ENCODE measurements around the gene CCSER1.
"Not testable (repeated sequence)": the region's sequence is repeated elsewhere in the genome, so short reads cannot be mapped to it uniquely, and the experiment has no call there.

CCSER1 gene

DNA sequence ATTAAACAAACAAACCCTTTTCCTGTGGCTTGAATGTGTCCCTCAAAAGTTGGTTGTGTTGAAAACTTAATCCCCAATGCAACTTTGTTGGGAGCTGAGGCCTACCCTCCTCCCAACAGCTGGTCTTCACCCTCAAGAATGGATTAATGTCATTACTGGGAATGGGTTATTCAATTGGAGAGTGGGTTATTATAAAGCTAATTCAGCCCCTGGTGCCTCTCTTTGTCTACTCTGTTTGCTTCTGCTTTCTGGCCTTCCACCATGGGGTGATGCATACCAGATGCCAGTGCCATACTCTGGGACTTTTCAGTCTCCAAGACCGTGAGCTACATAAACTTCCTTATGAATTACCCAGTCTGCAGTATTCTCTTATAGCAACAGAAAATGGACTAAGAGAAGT lies 706.5 kb downstream of the CCSER1 start:
- H3K79me2 ChIP-seq (ENCODE audit: insufficient read depth, low read length) = no peaks in the 10 kb centered on the region
- no peaks in the 10 kb centered on the region for H4K20me1 ChIP-seq (ENCODE audit: insufficient read depth, low read length, poor library complexity, severe bottlenecking)
- H2AFZ ChIP-seq (ENCODE audit: low read length) = no peak overlapping the region
- H3K9ac ChIP-seq (ENCODE audit: low read depth, low read length, poor library complexity, severe bottlenecking) = no peak overlapping the region
- H3K4me2 ChIP-seq (ENCODE audit: low read depth, low read length, poor library complexity, severe bottlenecking) = no peak overlapping the region
- H3K9me2 ChIP-seq (replicated peaks; ENCODE audit: low read depth, low read length) = no peaks in the 10 kb centered on the region
- H3K27me3 ChIP-seq (ENCODE audit: insufficient read depth, low read length, poor library complexity, severe bottlenecking) = no peaks in the 10 kb centered on the region
- no peaks in the 10 kb centered on the region for H3F3A ChIP-seq (ENCODE audit: low read depth)
- H3K4me1 ChIP-seq (ENCODE audit: insufficient read depth, low read length, poor library complexity, severe bottlenecking) = no peaks in the 10 kb centered on the region
- H3K9me3 ChIP-seq (ENCODE audit: insufficient read depth, low read depth, low read length) = no peaks in the 10 kb centered on the region
- H3K36me3 ChIP-seq (ENCODE audit: insufficient read depth, low read length) = no peaks in the 10 kb centered on the region
- TF ChIP-seq EZH2phosphoT487 (IDR thresholded peaks at IDR 0.05; ENCODE audit: borderline replicate concordance) = no peak
- TF ChIP-seq CTCF (conservative IDR thresholded peaks at IDR 0.05; ENCODE audit: low read length) = no peak
- H3K4me3 ChIP-seq (ENCODE audit: low read length, poor library complexity, severe bottlenecking) = no peak overlapping the region

DNA sequence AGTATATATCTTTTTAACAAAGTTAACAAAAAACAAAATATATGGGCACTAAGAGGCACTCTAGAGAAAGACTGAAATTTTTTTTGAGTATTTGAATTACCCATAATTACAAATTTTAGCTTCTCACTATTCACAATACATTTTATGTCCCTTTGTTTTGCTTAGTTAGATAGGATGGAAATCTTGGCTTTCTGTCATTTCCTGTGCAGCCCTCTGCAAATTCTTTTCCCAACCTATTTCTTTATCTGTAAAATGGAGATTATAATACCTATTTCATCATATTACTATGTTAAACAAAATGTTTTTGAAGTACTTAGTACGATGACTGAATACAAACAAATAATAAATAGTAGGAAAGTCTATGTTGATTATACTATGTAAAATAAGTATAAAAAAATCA lies 710.0 kb downstream of the CCSER1 start:
- no peak overlapping the region for H3K4me3 ChIP-seq (ENCODE audit: low read length, poor library complexity, severe bottlenecking)
- no peak overlapping the region for H3K9ac ChIP-seq (ENCODE audit: low read depth, low read length, poor library complexity, severe bottlenecking)
- H3K4me2 ChIP-seq (ENCODE audit: low read depth, low read length, poor library complexity, severe bottlenecking) = no peak overlapping the region
- H3K36me3 ChIP-seq (ENCODE audit: insufficient read depth, low read length) = no peaks in the 10 kb centered on the region
- no peaks in the 10 kb centered on the region for H3K79me2 ChIP-seq (ENCODE audit: insufficient read depth, low read length)
- no peak for TF ChIP-seq CTCF (conservative IDR thresholded peaks at IDR 0.05; ENCODE audit: low read length)
- TF ChIP-seq EZH2phosphoT487 (IDR thresholded peaks at IDR 0.05; ENCODE audit: borderline replicate concordance) = no peak
- no peaks in the 10 kb centered on the region for H4K20me1 ChIP-seq (ENCODE audit: insufficient read depth, low read length, poor library complexity, severe bottlenecking)
- no peaks in the 10 kb centered on the region for H3K27me3 ChIP-seq (ENCODE audit: insufficient read depth, low read length, poor library complexity, severe bottlenecking)
- H3K9me2 ChIP-seq (replicated peaks; ENCODE audit: low read depth, low read length) = no peaks in the 10 kb centered on the region
- no peaks in the 10 kb centered on the region for H3K9me3 ChIP-seq (ENCODE audit: insufficient read depth, low read depth, low read length)
- no peaks in the 10 kb centered on the region for H3K4me1 ChIP-seq (ENCODE audit: insufficient read depth, low read length, poor library complexity, severe bottlenecking)
- no peaks in the 10 kb centered on the region for H3F3A ChIP-seq (ENCODE audit: low read depth)
- H2AFZ ChIP-seq (ENCODE audit: low read length) = no peak overlapping the region

- H3K4me3 ChIP-seq (ENCODE audit: low read length, poor library complexity, severe bottlenecking); H2AFZ ChIP-seq (ENCODE audit: low read length); H3K9ac ChIP-seq (ENCODE audit: low read depth, low read length, poor library complexity, severe bottlenecking); H3K4me2 ChIP-seq (ENCODE audit: low read depth, low read length, poor library complexity, severe bottlenecking); H3F3A ChIP-seq (ENCODE audit: low read depth); H3K9me2 ChIP-seq (replicated peaks; ENCODE audit: low read depth, low read length); H3K4me1 ChIP-seq (ENCODE audit: insufficient read depth, low read length, poor library complexity, severe bottlenecking); H3K36me3 ChIP-seq (ENCODE audit: insufficient read depth, low read length); H4K20me1 ChIP-seq (ENCODE audit: insufficient read depth, low read length, poor library complexity, severe bottlenecking); H3K27me3 ChIP-seq (ENCODE audit: insufficient read depth, low read length, poor library complexity, severe bottlenecking); H3K9me3 ChIP-seq (ENCODE audit: insufficient read depth, low read depth, low read length); H3K79me2 ChIP-seq (ENCODE audit: insufficient read depth, low read length): not testable (repeated sequence)
These were observed 711.7 kb downstream of the CCSER1 start for GRCh38 chr4:90838859-90839258.

DNA sequence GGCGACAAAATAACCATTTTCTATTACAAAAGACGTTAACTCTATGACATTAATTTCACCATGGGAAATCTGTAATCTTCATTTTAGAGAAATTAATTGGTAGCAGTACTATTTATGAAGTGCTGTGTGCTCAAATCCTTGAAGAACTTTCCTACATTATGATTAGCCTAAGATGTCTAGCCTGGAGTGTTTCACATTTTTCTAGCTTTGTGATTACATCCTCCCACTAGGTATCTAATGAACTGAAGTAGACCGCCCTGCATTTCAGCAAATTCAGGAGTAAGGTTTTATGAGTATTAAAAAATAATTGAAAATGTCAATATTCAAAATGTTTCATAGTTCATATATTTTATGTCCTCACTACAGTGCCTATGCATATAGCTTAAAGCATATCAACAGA lies 713.1 kb downstream of the CCSER1 start:
- Histone ChIP-seq H3F3A (ENCODE audit: low read depth) (no peaks in the 10 kb centered on the region), H3K9me2 (replicated peaks; ENCODE audit: low read depth, low read length) (no peaks in the 10 kb centered on the region), H3K4me1 (ENCODE audit: insufficient read depth, low read length, poor library complexity, severe bottlenecking) (no peaks in the 10 kb centered on the region), H3K27me3 (ENCODE audit: insufficient read depth, low read length, poor library complexity, severe bottlenecking) (no peaks in the 10 kb centered on the region), H3K9me3 (ENCODE audit: insufficient read depth, low read depth, low read length) (no peaks in the 10 kb centered on the region), H3K4me3 (ENCODE audit: low read length, poor library complexity, severe bottlenecking) (no peak overlapping the region), H4K20me1 (ENCODE audit: insufficient read depth, low read length, poor library complexity, severe bottlenecking) (no peaks in the 10 kb centered on the region), H3K4me2 (ENCODE audit: low read depth, low read length, poor library complexity, severe bottlenecking) (no peak overlapping the region), H2AFZ (ENCODE audit: low read length) (no peak overlapping the region), H3K9ac (ENCODE audit: low read depth, low read length, poor library complexity, severe bottlenecking) (no peak overlapping the region), H3K36me3 (ENCODE audit: insufficient read depth, low read length) (no peaks in the 10 kb centered on the region), H3K79me2 (ENCODE audit: insufficient read depth, low read length) (no peaks in the 10 kb centered on the region)
- TF ChIP-seq EZH2phosphoT487 (IDR thresholded peaks at IDR 0.05; ENCODE audit: borderline replicate concordance) (no peak), CTCF (conservative IDR thresholded peaks at IDR 0.05; ENCODE audit: low read length) (no peak)

Data from Loucy (cell line).